DMS153 treated with DMSO at 0.1 percent for 48 hours (cell line): ENCODE results near the gene PCDHGA7.
"Not testable (repeated sequence)": the region's sequence is repeated elsewhere in the genome, so short reads cannot be mapped to it uniquely, and the experiment has no call there.

Experiments used
- DNase-seq: peaks from one replicate; lab custom pipeline; 2025; ENCODE audit not compliant: unreplicated experiment; lab: John Stamatoyannopoulos, UW

The PCDHGA7 gene

GRCh38 chr5:141366016-141366896, 16.3 kb upstream of the PCDHGA7 start:
- DNase-seq = no peak

DNA sequence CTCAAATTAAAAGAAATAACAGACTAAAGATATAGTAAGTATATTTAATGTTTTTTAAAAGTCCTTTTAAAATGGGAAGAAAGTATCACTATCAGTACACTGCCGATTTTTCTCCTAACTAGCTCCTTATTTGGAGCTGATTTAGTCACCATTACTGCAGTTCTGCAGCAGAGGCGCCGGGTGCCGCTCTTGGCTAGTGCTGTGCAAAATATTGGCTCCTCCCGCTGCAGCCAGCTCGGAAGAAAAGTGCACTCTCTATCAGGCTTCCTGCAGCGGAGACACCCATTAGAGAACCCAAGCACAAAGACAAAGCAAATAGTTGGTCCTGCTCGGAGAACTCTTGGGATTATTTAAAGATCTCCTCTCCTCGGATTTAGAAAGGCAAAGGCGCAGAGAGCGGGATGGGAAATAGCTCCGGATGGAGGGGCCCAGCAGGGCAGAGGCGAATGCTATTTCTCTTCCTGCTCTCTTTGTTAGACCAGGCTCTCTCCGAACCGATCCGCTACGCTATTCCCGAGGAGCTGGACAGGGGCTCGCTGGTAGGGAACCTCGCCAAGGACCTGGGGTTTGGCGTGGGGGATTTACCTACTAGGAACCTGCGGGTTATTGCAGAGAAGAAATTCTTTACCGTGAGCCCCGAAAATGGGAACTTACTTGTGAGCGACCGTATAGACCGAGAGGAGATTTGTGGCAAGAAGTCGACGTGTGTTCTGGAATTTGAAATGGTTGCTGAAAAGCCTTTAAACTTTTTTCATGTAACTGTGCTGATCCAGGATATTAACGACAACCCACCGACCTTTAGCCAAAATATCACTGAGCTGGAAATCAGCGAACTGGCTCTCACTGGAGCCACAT, 12.3 kb upstream of the PCDHGA7 start, which contains the start of gene PCDHGB3:
TSS of gene PCDHGB3 (plus strand) at position 249 of the 855 bp plus-strand sequence. CDS start at position 402, 153 bp downstream.
- no peak for DNase-seq

GRCh38 chr5:141371572-141372475, 10.7 kb upstream of the PCDHGA7 start:
- no peak for DNase-seq

DNA sequence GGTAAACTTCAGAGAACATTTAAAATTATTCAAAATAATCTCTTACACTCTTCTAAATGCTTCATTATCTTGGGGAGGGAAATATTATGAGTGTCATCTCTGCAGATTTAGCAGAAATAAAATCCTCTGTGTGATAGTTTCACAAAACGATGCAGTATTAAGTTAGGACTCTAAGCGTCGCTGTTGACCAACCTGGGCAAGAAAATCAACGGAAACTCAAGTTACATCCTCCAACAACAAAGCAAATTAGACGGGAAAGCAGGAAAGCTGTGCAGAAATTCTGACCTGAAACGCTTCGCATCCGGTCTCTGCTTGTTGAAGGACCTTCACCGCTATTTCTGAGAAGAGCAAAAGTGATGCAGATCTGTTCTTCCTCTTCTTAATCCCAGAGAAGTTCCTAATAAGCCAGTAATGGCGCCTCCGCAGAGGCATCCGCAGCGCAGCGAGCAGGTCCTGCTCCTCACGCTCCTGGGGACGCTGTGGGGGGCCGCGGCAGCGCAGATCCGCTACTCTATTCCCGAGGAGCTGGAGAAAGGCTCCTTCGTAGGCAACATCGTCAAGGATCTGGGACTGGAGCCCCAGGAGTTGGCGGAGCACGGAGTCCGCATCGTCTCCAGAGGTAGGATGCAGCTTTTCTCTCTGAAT, 8.7 kb upstream of the PCDHGA7 start, which contains the start of gene PCDHGA6:
TSS of gene PCDHGA6 (plus strand) at position 219 of the 645 bp plus-strand sequence. CDS start at position 412, 193 bp downstream.
- no peak for DNase-seq

DNA sequence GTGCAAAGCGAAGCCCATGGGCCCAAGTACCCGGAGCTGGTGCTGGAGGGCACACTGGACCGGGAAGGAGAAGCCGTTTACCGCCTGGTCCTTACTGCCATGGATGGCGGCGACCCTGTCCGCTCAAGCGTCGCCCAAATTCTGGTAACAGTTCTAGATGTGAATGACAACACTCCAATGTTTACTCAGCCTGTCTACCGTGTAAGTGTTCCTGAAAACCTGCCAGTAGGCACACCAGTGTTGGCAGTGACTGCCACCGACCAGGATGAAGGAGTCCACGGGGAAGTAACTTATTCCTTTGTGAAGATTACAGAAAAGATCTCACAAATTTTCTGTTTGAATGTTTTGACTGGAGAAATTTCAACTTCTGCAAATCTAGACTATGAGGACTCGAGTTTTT, 7.9 kb upstream of the PCDHGA7 start:
- no peak for DNase-seq

GRCh38 chr5:141375444-141376155, 6.9 kb upstream of the PCDHGA7 start:
- DNase-seq = not testable (repeated sequence)

DNA sequence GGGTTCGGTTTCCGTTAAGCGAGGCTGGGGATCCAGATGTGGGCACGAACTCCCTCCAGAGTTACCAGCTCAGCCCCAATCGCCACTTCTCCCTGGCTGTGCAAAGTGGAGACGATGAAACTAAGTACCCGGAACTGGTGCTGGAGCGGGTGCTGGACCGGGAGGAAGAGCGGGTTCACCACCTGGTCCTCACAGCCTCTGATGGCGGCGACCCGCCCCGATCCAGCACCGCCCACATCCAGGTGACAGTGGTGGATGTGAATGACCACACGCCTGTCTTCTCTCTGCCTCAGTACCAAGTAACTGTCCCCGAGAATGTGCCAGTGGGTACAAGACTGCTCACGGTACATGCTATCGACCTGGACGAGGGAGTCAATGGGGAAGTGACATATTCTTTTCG, 803 bp downstream of the PCDHGA7 start:
- no peak for DNase-seq

- DNase-seq = no peak
These were observed 2.1 kb downstream of the PCDHGA7 start for GRCh38 chr5:141384471-141385267.

DNA sequence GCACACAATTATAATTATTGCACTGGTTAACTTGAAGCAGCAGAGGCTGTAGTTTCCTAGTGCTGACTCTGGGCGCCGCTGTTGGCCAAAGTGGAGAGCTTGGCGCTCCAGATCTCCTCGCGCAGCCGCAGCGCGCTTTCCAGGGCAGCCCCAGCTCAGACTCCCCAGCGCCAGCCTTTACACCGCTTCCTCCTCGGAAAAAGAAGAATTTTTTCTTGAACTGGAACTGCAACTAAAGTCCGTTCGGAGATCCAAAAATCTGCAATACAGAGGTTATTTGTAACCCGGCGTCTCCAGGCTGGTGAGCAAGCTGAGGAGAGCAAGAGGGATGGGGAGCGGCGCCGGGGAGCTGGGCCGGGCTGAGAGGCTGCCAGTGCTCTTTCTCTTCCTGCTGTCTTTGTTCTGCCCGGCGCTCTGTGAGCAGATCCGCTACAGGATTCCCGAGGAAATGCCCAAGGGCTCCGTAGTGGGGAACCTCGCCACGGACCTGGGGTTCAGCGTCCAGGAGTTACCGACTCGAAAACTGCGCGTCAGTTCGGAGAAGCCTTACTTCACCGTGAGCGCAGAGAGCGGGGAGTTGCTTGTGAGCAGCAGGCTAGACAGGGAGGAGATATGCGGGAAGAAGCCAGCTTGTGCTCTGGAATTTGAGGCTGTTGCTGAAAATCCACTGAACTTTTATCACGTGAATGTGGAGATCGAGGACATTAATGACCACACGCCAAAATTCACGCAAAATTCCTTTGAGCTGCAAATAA, 5.2 kb downstream of the PCDHGA7 start, which contains the start of gene PCDHGB4:
TSS of gene PCDHGB4 (plus strand) at position 142 of the 755 bp plus-strand sequence. CDS start at position 329, 187 bp downstream.
- DNase-seq = not testable (repeated sequence)

DNA sequence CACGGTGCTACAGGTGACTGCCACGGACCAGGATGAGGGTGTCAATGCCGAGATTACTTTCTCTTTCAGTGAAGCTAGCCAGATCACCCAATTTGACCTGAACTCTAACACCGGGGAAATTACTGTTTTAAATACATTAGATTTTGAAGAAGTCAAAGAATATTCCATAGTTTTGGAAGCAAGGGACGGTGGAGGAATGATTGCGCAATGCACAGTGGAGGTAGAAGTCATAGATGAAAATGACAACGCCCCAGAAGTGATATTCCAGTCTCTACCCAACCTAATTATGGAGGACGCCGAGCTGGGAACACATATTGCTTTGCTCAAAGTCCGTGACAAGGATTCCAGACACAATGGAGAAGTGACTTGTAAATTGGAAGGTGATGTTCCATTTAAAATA, 6.1 kb downstream of the PCDHGA7 start:
- no peak for DNase-seq

DNA sequence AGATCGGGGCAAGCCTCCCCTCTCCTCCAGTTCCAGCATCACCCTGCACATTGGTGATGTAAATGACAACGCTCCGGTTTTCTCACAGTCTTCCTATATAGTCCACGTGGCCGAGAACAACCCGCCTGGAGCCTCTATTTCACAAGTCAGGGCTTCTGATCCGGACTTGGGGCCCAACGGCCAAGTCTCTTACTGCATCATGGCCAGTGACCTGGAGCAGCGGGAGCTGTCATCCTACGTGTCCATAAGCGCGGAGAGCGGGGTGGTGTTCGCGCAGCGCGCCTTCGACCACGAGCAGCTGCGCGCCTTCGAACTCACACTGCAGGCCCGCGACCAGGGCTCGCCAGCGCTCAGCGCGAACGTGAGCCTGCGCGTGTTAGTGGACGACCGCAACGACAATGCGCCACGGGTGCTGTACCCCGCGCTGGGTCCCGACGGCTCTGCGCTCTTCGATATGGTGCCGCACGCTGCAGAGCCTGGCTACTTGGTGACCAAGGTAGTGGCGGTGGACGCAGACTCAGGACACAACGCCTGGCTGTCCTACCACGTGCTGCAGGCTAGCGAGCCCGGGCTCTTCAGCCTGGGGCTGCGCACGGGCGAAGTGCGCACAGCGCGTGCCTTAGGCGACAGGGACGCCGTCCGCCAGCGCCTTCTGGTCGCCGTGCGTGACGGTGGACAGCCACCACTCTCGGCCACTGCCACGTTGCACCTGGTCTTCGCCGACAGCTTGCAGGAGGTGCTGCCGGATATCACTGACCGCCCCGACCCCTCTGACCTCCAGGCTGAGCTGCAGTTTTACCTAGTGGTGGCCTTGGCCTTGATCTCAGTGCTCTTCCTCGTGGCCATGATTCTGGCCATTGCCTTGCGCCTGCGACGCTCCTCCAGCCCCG, 6.9 kb downstream of the PCDHGA7 start:
- DNase-seq = no peak

DNA sequence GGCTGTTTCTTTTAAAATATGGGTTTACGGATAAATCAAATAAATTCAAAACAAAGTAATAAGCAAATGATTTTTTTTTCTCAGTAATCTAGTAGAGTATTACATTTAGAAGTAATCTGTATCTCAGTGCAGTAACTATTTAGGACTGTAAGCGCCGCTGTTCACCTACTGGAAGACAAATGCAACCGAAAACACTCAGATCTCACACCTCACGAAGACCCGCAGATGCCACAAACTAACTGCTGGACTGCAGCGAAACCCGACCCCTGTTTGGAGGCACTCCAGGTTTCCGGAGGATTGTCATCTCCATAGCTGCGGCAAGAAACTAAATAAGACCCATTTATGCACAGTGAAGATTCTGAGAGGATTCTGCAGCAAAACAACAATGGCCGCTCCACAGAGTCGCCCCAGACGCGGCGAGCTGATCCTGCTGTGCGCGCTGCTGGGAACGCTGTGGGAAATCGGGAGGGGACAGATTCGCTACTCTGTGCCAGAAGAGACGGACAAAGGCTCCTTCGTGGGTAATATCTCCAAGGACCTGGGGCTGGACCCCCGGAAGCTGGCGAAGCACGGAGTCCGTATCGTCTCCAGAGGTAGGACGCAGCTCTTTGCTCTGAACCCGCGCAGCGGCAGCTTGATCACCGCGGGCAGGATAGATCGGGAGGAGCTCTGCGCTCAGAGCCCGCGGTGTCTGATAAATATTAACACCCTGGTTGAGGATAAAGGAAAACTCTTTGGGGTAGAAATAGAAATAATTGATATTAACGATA, 10.1 kb downstream of the PCDHGA7 start, which contains the start of gene PCDHGA8:
TSS of gene PCDHGA8 (plus strand) at position 205 of the 770 bp plus-strand sequence. CDS start at position 386, 181 bp downstream.
- DNase-seq = no peak

GRCh38 chr5:141393267-141393666, 10.7 kb downstream of the PCDHGA7 start:
- DNase-seq = no peak

GRCh38 chr5:141394401-141395187, 12.1 kb downstream of the PCDHGA7 start:
- not testable (repeated sequence) for DNase-seq
